WTC11 (cell line): ENCODE measurements around the gene PDCD5.

Experiments used
- ATF3 ChIP-seq: sonication (generic); formaldehyde crosslinking; conservative IDR thresholded peaks from 2 replicates; pipeline ENCODE4 v1.8.1; 2022; ENCODE audit warnings: mild to moderate bottlenecking, missing genetic modification reagents
- CREB1 ChIP-seq: sonication (generic); formaldehyde crosslinking; IDR thresholded peaks from 2 replicates; pipeline ENCODE4 v1.8.0; 2023; ENCODE audit warnings: mild to moderate bottlenecking, missing genetic modification reagents
- CTCF ChIP-seq: fragments of 200-600 bp; IDR thresholded peaks from 2 replicates; pipeline ENCODE4 v1.8.0; 2022; ENCODE audit warnings: antibody characterized with exemption
- NFYB ChIP-seq: sonication (generic); formaldehyde crosslinking; conservative IDR thresholded peaks from 2 replicates; pipeline ENCODE4 v1.8.0; 2022; ENCODE audit warnings: low read depth, missing genetic modification reagents
- STAT6 ChIP-seq: sonication (generic); formaldehyde crosslinking; conservative IDR thresholded peaks from 2 replicates; pipeline ENCODE4 v1.8.1; 2023; ENCODE audit warnings: mild to moderate bottlenecking, low read depth, missing genetic modification reagents, moderate library complexity
- TEAD4 ChIP-seq: sonication (generic); formaldehyde crosslinking; IDR thresholded peaks from 2 replicates; pipeline ENCODE4 v1.8.0; 2022; ENCODE audit warnings: mild to moderate bottlenecking, missing genetic modification reagents
- ZBTB43 ChIP-seq: sonication (generic); formaldehyde crosslinking; IDR thresholded peaks from 2 replicates; pipeline ENCODE4 v1.8.1; 2023; ENCODE audit warnings: mild to moderate bottlenecking, missing genetic modification reagents
- ZNF138 ChIP-seq: sonication (generic); formaldehyde crosslinking; conservative IDR thresholded peaks from 2 replicates; pipeline ENCODE4 v1.8.1; 2022; ENCODE audit warnings: mild to moderate bottlenecking, moderate library complexity, missing genetic modification reagents
- ZNF423 ChIP-seq: fragments of 250-450 bp; sonication (Bioruptor Pico); IDR thresholded peaks from 2 replicates; pipeline ENCODE4 v2.1.2; 2022; ENCODE audit warnings: mild to moderate bottlenecking, moderate library complexity
- ZNF512 ChIP-seq: sonication (generic); formaldehyde crosslinking; IDR thresholded peaks from 2 replicates; pipeline ENCODE4 v1.8.1; 2022; ENCODE audit warnings: missing genetic modification reagents, borderline replicate concordance

- TF ChIP-seq STAT6 (CRISPR knock-in tag) (no peak), CTCF (no peak), NFYB (CRISPR knock-in tag) (no peak), ZNF138 (CRISPR knock-in tag) (no peak), ZBTB43 (CRISPR knock-in tag) (no peak), TEAD4 (no peak), ATF3 (CRISPR knock-in tag) (no peak), ZNF423 (CRISPR knock-in tag) (no peak), ZNF512 (CRISPR knock-in tag) (no peak), CREB1 (CRISPR knock-in tag) (no peak)
Observed at GRCh38 chr19:32566246-32566830, 14.7 kb upstream of the PDCD5 start.
